ENCODE measurements around the gene KANSL1.

Gene KANSL1

GRCh38 chr17:46063241-46063640 is 130.0 kb downstream of the KANSL1 start:
- no peak for DNase-seq

GRCh38 chr17:46061435-46061834 is 131.8 kb downstream of the KANSL1 start:
- DNase-seq: no peak

- no peak for DNase-seq
Measured at GRCh38 chr17:46060461-46060860, 132.8 kb downstream of the KANSL1 start.

GRCh38 chr17:46059486-46059885 is 133.7 kb downstream of the KANSL1 start:
- DNase-seq: no peak

- no peak for DNase-seq
Measured at GRCh38 chr17:46057366-46057765, 135.9 kb downstream of the KANSL1 start.

GRCh38 chr17:46056800-46057304 is 136.4 kb downstream of the KANSL1 start:
- DNase-seq: no peak

GRCh38 chr17:46053911-46054534 is 139.2 kb downstream of the KANSL1 start:
- no peak for DNase-seq

GRCh38 chr17:46049656-46050055 is 143.6 kb downstream of the KANSL1 start:
- DNase-seq: no peak

- no peak for DNase-seq
Measured at GRCh38 chr17:46047856-46048255, 145.4 kb downstream of the KANSL1 start.

GRCh38 chr17:46047398-46047797 is 145.8 kb downstream of the KANSL1 start:
- DNase-seq: no peak

GRCh38 chr17:46046957-46047356 is 146.3 kb downstream of the KANSL1 start:
- no peak for DNase-seq

- DNase-seq: no peak
Measured at GRCh38 chr17:46045639-46046038, 147.6 kb downstream of the KANSL1 start.

GRCh38 chr17:46044989-46045388 is 148.2 kb downstream of the KANSL1 start:
- no peak for DNase-seq

GRCh38 chr17:46044286-46044928 is 148.8 kb downstream of the KANSL1 start:
- peak in 1 of 2 experiments; percentile 23 for DNase-seq

GRCh38 chr17:46043606-46044005 is 149.6 kb downstream of the KANSL1 start:
- DNase-seq: no peak

- no peak for DNase-seq
Measured at GRCh38 chr17:46042925-46043324, 150.3 kb downstream of the KANSL1 start.

GRCh38 chr17:46042246-46042645 is 151.0 kb downstream of the KANSL1 start:
- DNase-seq: no peak

GRCh38 chr17:46039592-46040186 is 153.5 kb downstream of the KANSL1 start:
- no peak for DNase-seq

GRCh38 chr17:46038937-46039336 is 154.3 kb downstream of the KANSL1 start:
- no peak for DNase-seq

GRCh38 chr17:46038414-46038813 is 154.8 kb downstream of the KANSL1 start:
- DNase-seq: no peak

- no peak for DNase-seq
Measured at GRCh38 chr17:46037722-46038255, 155.4 kb downstream of the KANSL1 start.

- peak in 1 of 2 experiments; percentile 47 for DNase-seq
Measured at GRCh38 chr17:46036491-46036890, 156.7 kb downstream of the KANSL1 start.

GRCh38 chr17:46035112-46035818 is 158.0 kb downstream of the KANSL1 start:
- no peak for DNase-seq

Data from cerebellar nuclear complex (tissue), 1 donor.